ENCODE measurements around the gene TAS2R10.

GRCh38 chr12:10847744-10848143 lies 21.6 kb upstream of the TAS2R10 start:
- TF ChIP-seq POLR2A (IDR thresholded peaks at IDR 0.05) (no peak), CTCF (IDR thresholded peaks at IDR 0.05) (no peak), POLR2AphosphoS5 (IDR thresholded peaks at IDR 0.05) (no peak)

Data from upper lobe of left lung (tissue), 4 donors.